Bronchial epithelial cell (primary cell): ENCODE data around the gene KCTD13. TPM values are rescaled to one million over a fixed set of nuclear protein-coding genes. Genes with fewer than 3 reads are reported as not detected.

Experiments used
- DNase-seq: peaks from one replicate; pipeline ENCODE4 v3.0.0-alpha.2; 2010; ENCODE audit warnings: low read depth
- FAIRE-seq: peaks from 2 replicates; lab custom pipeline; 2011; peaks lifted over from hg19 to GRCh38; lab: Jason Lieb, UNC
- H3K27me3 ChIP-seq: 2 replicates; pipeline ENCODE4 v1.5.1; 2011; ENCODE audit warnings: low read length; ENCODE audit not compliant: control insufficient read depth, insufficient read depth
- H3K36me3 ChIP-seq: 2 replicates; pipeline ENCODE4 v1.5.1; 2011; ENCODE audit warnings: low read length; ENCODE audit not compliant: control insufficient read depth, insufficient read depth
- H3K4me3 ChIP-seq: 2 replicates; pipeline ENCODE4 v1.5.1; 2011; ENCODE audit warnings: mild to moderate bottlenecking, low read depth, low read length, control low read depth
- total RNA-seq: library from RNA; depleted of rRNA; stranded (reverse); fragments of >200 nt; gene quantifications from 2 replicates; pipeline ENCODE4 v1.2.1, GENCODE V29; 2014
- TF ChIP-seq, protein P1 (sequence below): IDR thresholded peaks from 2 replicates; pipeline ENCODE4 v1.5.1; 2011; ENCODE audit warnings: mild to moderate bottlenecking, moderate library complexity, low read length, control low read depth, inconsistent platforms; ENCODE audit not compliant: insufficient read depth, severe bottlenecking

KCTD13 gene
- total RNA-seq, 1 donor from 2014 or later, result 8.2 TPM

DNA sequence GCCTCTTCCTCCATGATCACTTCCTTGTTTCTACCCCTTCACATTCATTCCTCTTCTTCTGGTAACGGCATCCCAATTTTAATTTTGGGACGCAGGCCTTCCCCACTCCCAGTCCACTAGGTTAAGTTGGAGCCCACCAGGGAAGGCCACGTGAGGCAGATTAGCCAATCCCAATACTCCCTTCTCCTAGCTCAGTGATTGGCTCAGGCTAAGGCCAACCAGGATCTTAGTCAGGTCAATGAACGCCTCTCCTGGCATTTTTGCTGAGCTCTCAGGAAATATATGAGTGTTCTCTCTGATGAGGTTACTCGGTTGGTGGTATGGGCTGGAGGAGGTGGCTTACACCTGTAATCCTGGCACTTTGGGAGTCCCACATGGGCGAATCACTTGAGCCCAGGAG lies 42.0 kb downstream of the KCTD13 start:
- Histone ChIP-seq H3K36me3 (no peaks in the 10 kb centered on the region), H3K27me3 (no peaks in the 10 kb centered on the region), H3K4me3 (no peak overlapping the region)
- TF ChIP-seq, protein P1, sequence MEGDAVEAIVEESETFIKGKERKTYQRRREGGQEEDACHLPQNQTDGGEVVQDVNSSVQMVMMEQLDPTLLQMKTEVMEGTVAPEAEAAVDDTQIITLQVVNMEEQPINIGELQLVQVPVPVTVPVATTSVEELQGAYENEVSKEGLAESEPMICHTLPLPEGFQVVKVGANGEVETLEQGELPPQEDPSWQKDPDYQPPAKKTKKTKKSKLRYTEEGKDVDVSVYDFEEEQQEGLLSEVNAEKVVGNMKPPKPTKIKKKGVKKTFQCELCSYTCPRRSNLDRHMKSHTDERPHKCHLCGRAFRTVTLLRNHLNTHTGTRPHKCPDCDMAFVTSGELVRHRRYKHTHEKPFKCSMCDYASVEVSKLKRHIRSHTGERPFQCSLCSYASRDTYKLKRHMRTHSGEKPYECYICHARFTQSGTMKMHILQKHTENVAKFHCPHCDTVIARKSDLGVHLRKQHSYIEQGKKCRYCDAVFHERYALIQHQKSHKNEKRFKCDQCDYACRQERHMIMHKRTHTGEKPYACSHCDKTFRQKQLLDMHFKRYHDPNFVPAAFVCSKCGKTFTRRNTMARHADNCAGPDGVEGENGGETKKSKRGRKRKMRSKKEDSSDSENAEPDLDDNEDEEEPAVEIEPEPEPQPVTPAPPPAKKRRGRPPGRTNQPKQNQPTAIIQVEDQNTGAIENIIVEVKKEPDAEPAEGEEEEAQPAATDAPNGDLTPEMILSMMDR, result no peak
- DNase-seq, result no peak
- FAIRE-seq, result no peak

DNA sequence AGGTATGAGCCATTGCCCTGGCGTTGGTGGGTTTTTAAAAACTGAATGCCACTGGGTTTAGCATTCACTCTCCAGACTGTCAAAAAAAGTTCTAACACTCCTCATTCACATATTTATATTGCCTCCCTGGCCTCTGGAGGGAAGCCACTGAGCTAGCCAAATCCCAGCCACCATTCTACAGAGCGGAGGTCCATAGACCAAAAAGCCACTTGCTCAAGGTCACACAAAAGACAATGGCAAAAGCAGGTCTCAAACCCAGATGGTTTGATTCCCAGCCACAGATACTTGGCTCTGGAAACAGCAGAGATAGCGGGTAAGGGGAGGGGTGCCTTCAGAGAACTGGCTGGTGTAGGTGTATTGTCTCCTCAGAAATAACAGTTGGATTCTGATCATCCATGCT lies 45.0 kb downstream of the KCTD13 start:
- FAIRE-seq, result no peak
- TF ChIP-seq, protein P1, result no peak
- Histone ChIP-seq H3K36me3 (no peaks in the 10 kb centered on the region), H3K4me3 (no peak overlapping the region), H3K27me3 (peaks cover 10% of the 10 kb centered on the region)
- DNase-seq, result no peak

- H3K27me3 ChIP-seq, result peaks cover 12% of the 10 kb centered on the region
- TF ChIP-seq, protein P1, result no peak
Measured at GRCh38 chr16:29878172-29878571, 47.9 kb downstream of the KCTD13 start.

DNA sequence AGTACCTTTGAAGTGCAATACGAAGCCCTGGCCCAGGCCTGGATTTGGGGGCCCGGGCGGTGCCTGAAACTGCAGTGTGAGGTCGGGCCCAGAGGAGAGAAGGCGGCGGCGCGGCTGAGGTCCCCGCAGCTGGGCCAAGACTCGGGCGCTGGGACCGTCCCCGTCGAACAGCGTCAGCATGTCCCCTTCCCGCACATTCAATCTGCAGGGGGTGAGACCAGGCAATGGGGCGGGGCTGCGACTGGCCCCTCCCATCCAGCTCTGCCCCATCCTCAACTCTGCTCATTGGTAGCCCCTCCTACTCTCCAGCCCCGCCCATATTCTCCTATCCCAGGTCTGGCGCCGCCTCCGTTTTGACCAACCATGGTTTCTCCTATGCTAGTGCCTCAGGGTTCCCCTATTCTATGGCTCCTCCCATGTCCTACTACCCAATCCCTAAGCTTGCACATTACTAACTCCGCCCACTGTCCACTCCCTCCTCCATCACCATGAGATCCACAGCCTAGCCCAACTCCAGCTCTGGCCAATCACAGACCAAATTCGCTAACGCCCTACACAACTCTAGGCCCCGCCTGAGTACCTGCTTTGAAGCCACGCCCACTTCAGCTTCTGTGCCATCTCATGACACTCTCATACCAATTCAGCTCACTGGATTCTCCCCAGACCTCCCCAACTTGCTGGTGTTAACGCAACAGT lies 48.6 kb downstream of the KCTD13 start:
- FAIRE-seq (no peak), DNase-seq (peak; percentile 74)
- no peak overlapping the region for H3K4me3 ChIP-seq
- no peaks in the 10 kb centered on the region for H3K36me3 ChIP-seq
- TF ChIP-seq, protein P1, result no peak
- H3K27me3 ChIP-seq, result peaks cover 12% of the 10 kb centered on the region

More at GRCh38 chr16:29878172-29878571, 47.9 kb downstream of the KCTD13 start:
- Histone ChIP-seq H3K4me3 (no peak overlapping the region), H3K36me3 (no peaks in the 10 kb centered on the region)
- no peak for DNase-seq
- no peak for FAIRE-seq

DNA sequence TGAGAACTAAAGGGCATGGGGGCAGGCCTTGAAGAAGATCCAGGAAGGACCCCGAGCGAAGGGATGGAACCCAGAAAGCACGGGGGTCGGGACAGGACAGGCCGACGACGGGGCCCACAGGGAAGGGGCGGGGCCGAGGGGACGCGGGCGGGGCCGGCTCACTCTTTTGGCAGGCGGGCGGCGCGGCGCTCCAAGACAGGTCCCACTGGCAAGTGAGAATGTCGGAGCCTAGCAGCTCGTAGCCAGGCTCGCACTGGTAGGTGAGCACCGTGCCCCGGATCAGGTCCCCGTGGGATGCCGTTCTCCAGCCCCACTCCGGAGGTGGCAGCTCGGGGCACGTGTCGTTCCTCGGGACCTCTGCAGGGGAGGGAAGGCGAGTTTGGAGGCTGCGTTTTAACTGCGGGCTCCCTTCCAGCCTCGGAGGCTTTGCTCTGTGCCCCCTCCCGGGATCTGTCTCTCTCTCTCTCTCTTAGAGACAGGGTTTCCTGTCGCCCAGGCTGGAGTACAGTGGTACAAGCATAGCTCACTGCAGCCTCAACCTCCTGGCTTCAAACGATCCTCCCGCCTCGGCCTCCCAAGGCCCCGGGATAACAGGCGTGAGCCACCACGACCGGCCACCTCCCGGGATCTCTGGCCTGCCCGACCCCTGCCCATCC lies 49.3 kb downstream of the KCTD13 start:
- TF ChIP-seq, protein P1, result no peak
- H3K36me3 ChIP-seq, result no peaks in the 10 kb centered on the region
- FAIRE-seq, result no peak
- H3K27me3 ChIP-seq, result peaks cover 12% of the 10 kb centered on the region
- DNase-seq, result no peak
- H3K4me3 ChIP-seq, result no peak overlapping the region
